KOPT-K1 (cell line): ENCODE data around the gene HS3ST2.

Experiments used
- H3K27ac ChIP-seq: fragments of 200-600 bp; sonication (generic); 2 replicates; pipeline ENCODE4 v1.5.1; 2016; ENCODE audit warnings: antibody characterized with exemption, mild to moderate bottlenecking, low read depth, low read length; ENCODE audit not compliant: poor library complexity, severe bottlenecking
- H3K36me3 ChIP-seq: fragments of 200-600 bp; sonication (generic); 2 replicates; pipeline ENCODE4 v1.5.1; 2017; ENCODE audit warnings: antibody characterized with exemption, mild to moderate bottlenecking, low read length, moderate library complexity; ENCODE audit not compliant: insufficient read depth
- H3K9me3 ChIP-seq: fragments of 200-600 bp; sonication (generic); 2 replicates; pipeline ENCODE4 v1.5.1; 2017; ENCODE audit warnings: antibody characterized with exemption, low read length, mild to moderate bottlenecking; ENCODE audit not compliant: insufficient read depth, poor library complexity, severe bottlenecking

Gene HS3ST2

GRCh38 chr16:22844416-22844815, 30.5 kb downstream of the HS3ST2 start:
- no peak overlapping the region for H3K27ac ChIP-seq

GRCh38 chr16:22847100-22847499, 33.1 kb downstream of the HS3ST2 start:
- no peak overlapping the region for H3K27ac ChIP-seq
- H3K9me3 ChIP-seq, result no peaks in the 10 kb centered on the region
- no peaks in the 10 kb centered on the region for H3K36me3 ChIP-seq

More at GRCh38 chr16:22844416-22844815, 30.5 kb downstream of the HS3ST2 start:
- Histone ChIP-seq H3K9me3 (no peaks in the 10 kb centered on the region), H3K36me3 (no peaks in the 10 kb centered on the region)

GRCh38 chr16:22847690-22848089, 33.7 kb downstream of the HS3ST2 start:
- H3K9me3 ChIP-seq, result no peaks in the 10 kb centered on the region
- H3K27ac ChIP-seq, result no peak overlapping the region

GRCh38 chr16:22848451-22848850, 34.5 kb downstream of the HS3ST2 start:
- Histone ChIP-seq H3K36me3 (no peaks in the 10 kb centered on the region), H3K9me3 (no peaks in the 10 kb centered on the region), H3K27ac (no peak overlapping the region)

More at GRCh38 chr16:22847690-22848089, 33.7 kb downstream of the HS3ST2 start:
- H3K36me3 ChIP-seq, result no peaks in the 10 kb centered on the region

GRCh38 chr16:22849517-22849916, 35.6 kb downstream of the HS3ST2 start:
- Histone ChIP-seq H3K36me3 (no peaks in the 10 kb centered on the region), H3K27ac (no peak overlapping the region), H3K9me3 (no peaks in the 10 kb centered on the region)

- no peak overlapping the region for H3K27ac ChIP-seq
- no peaks in the 10 kb centered on the region for H3K9me3 ChIP-seq
- H3K36me3 ChIP-seq, result no peaks in the 10 kb centered on the region
These were observed 41.3 kb downstream of the HS3ST2 start for GRCh38 chr16:22855231-22855630.

- Histone ChIP-seq H3K36me3 (no peaks in the 10 kb centered on the region), H3K9me3 (no peaks in the 10 kb centered on the region), H3K27ac (no peak overlapping the region)
These were observed 43.5 kb downstream of the HS3ST2 start for GRCh38 chr16:22857296-22858025.

GRCh38 chr16:22859925-22860324, 46.0 kb downstream of the HS3ST2 start:
- Histone ChIP-seq H3K27ac (no peak overlapping the region), H3K9me3 (no peaks in the 10 kb centered on the region), H3K36me3 (no peaks in the 10 kb centered on the region)

- Histone ChIP-seq H3K9me3 (no peaks in the 10 kb centered on the region), H3K36me3 (no peaks in the 10 kb centered on the region), H3K27ac (no peak overlapping the region)
These were observed 47.6 kb downstream of the HS3ST2 start for GRCh38 chr16:22861580-22861979.

- Histone ChIP-seq H3K27ac (no peak overlapping the region), H3K9me3 (no peaks in the 10 kb centered on the region), H3K36me3 (no peaks in the 10 kb centered on the region)
These were observed 48.1 kb downstream of the HS3ST2 start for GRCh38 chr16:22862046-22862445.

GRCh38 chr16:22864375-22864774, 50.4 kb downstream of the HS3ST2 start:
- Histone ChIP-seq H3K36me3 (no peaks in the 10 kb centered on the region), H3K27ac (no peak overlapping the region), H3K9me3 (no peaks in the 10 kb centered on the region)

GRCh38 chr16:22868593-22869224, 54.7 kb downstream of the HS3ST2 start:
- H3K36me3 ChIP-seq, result no peaks in the 10 kb centered on the region
- H3K27ac ChIP-seq, result no peak overlapping the region
- H3K9me3 ChIP-seq, result no peaks in the 10 kb centered on the region

- no peaks in the 10 kb centered on the region for H3K9me3 ChIP-seq
- H3K27ac ChIP-seq, result no peak overlapping the region
- H3K36me3 ChIP-seq, result no peaks in the 10 kb centered on the region
These were observed 57.9 kb downstream of the HS3ST2 start for GRCh38 chr16:22871861-22872260.

- H3K27ac ChIP-seq, result no peak overlapping the region
- H3K36me3 ChIP-seq, result no peaks in the 10 kb centered on the region
- no peaks in the 10 kb centered on the region for H3K9me3 ChIP-seq
These were observed 60.4 kb downstream of the HS3ST2 start for GRCh38 chr16:22874394-22874793.

- H3K27ac ChIP-seq, result no peak overlapping the region
- no peaks in the 10 kb centered on the region for H3K9me3 ChIP-seq
- H3K36me3 ChIP-seq, result no peaks in the 10 kb centered on the region
These were observed 65.0 kb downstream of the HS3ST2 start for GRCh38 chr16:22878955-22879354.

GRCh38 chr16:22879466-22879865, 65.5 kb downstream of the HS3ST2 start:
- Histone ChIP-seq H3K27ac (no peak overlapping the region), H3K36me3 (no peaks in the 10 kb centered on the region), H3K9me3 (no peaks in the 10 kb centered on the region)
